GM21619 (cell line): ENCODE results near the gene TARS1.

Experiments used
- ATAC-seq: cut with Tn5 transposase; IDR thresholded peaks from one replicate; pipeline ENCODE4 v1.9.1; 2021; ENCODE audit not compliant: unreplicated experiment

TARS1 gene

DNA sequence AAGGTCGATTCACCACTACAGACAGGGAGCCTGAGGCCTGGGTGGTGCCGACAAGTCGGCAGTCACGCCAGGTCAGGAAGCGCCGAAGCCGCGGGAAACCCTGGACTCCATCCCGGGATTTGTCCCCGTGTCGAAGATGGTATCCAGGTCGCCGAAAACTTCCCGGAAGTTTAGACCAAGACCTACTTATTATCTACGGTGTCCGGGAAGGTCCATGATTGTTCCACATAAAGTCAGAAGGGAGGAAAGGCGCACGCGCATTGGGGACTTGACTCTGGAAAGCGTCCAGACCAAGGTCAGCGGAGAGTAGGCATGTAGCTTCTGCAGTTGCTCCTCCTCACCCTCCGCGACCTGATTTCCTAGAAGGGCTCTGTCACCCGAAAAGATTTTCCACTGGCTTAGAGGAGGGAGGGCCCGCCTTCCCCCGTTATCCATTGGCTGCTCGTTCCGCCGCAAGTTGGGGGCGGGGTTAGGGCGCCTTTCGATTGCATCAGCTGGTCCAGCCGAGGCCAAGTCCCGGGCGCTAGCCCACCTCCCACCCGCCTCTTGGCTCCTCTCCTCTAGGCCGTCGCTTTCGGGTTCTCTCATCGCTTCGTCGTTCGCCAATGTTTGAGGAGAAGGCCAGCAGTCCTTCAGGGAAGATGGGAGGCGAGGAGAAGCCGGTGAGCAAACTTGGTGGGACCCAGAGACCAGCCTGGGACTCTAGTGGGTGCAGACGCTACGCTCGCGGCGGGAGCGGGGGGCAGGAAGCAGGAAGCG, at the start of gene TARS1:
Gene TARS1 (plus strand): TSS at position 484 of the 759 bp plus-strand sequence. CDS start 122 bp downstream, at position 606.
- peak; percentile 93 for ATAC-seq

DNA sequence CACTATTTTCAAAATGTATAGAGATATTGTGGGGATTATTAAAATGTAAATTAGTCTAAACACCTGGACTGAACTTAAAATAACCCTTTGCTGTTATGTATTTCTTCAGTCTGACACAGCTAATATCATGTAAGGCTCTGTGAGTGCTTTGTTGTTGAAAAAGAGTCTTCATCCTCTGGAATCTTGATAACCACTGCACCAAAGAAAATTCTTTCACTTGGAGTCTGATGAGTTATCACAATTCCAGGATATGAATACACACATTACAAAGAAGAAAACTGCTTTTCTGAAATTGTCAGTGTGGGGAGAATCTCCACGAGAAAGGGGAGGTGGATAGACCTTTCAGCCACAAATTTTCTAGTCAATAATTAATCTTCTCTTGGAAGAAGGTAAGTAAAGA, 42.3 kb upstream of the TARS1 start:
- no peak for ATAC-seq

GRCh38 chr5:33400675-33401074, 40.1 kb upstream of the TARS1 start:
- no peak for ATAC-seq

- no peak for ATAC-seq
These were observed 39.0 kb upstream of the TARS1 start for GRCh38 chr5:33401482-33402390.

GRCh38 chr5:33403187-33403586, 37.6 kb upstream of the TARS1 start:
- ATAC-seq, result no peak

DNA sequence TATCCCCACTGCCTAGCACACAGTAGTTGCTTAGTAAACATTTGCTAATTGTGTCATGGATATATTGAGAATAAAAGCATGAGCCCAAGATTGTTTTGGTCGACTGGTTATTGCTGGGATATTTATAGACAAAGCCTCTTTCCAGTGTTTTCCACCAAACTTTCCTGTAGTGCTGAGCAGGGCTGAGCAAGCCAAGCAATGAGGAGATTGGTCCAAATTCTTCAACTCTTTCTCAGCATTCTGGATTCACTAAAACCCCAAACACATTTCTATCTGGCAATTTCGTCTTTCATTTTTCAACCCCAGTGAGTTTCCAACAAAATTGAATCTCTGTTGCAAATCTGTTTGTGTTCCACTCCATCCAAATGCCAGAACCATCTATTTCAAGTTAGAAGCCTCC, 31.9 kb upstream of the TARS1 start:
- ATAC-seq, result no peak

DNA sequence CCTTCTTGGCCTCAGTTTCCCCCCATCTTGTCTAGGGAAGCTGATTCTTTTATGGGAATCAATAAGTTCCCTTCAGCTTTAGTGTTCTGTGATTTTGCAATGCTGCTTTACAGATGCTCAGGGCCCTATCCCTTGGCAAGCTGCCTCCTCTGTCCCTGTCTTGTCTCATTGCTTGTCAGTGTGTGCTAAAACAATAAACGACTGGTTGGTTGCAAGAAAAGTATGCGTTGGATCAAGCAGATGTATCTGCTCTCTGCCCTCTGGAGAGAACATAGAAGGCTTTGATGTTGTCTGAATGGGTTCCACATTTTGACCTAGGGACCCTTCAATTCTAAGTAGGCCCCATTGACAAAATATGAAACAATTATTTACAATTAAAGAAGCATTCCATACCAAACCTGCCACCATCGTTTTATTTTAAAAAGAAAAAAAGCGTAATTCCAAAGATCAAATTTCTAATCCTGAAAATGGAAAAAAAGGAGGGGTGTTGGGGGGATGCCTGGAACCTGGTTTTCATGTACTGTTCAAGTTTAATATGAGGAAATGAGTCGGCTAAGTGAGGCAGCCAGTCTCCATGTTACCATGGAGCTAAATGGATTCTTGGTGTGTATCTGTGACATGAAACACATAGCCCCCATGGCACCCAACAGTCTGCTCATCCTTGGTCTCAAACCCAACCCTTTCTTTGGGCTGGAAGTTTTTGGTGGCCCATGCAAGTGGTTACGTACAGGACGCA, 31.2 kb upstream of the TARS1 start:
- ATAC-seq, result no peak

DNA sequence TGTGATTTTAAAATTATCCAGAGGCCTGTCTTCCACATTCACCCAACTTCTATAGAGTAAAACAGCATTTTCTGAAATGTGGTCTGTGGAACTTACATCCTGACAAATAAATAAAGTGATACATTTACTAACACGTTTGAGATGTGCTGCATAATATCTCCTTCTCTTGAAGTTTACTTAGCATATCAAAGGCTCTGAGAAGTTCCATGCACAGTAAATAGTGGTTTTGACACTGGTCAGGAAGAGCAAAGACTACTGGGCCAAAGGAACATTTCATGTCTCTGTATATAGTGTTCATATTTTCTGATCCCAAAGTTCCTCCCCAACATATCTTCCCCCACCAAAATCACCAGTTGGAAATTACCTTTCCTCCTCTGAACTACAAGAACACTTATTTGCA, 30.5 kb upstream of the TARS1 start:
- no peak for ATAC-seq

- no peak for ATAC-seq
These were observed 29.3 kb upstream of the TARS1 start for GRCh38 chr5:33411498-33411897.

GRCh38 chr5:33415811-33416354, 24.9 kb upstream of the TARS1 start:
- no peak for ATAC-seq

DNA sequence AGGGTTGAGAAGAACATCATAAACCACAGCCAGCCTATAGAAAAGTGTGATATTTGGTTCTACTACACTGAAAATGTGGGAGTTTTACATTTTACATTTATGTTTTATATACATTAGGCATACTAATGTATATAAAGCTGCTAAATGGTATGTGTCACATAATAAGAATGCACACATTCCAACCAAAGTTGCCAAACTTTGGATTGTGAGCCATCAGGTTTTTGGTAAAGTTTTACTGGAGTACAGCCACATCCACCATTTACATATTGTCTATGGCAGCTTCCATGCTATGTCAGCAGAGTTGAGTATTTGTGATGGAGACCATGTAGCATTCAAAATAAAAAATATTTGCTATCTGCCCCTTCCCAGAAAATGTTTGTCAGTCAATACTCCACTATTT, 23.1 kb upstream of the TARS1 start:
- no peak for ATAC-seq

DNA sequence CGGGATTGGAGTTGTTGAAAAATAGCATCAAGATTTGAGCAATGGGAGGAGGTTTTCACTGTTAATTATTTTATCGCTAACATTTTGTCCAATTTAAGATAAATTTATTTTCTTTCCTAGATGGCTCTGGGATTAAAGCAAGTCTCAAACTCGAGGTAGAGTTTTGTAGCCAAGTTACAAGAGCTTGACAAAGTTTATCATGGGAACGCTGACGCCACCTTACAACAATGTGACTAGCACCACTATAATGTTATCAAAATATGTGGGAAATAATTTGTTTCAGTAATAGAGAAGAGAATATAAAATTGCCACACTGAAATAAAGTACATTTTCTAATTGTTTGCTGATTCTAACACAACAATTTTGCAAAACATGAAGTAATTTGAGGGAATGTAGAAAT, 19.8 kb upstream of the TARS1 start:
- ATAC-seq, result no peak

DNA sequence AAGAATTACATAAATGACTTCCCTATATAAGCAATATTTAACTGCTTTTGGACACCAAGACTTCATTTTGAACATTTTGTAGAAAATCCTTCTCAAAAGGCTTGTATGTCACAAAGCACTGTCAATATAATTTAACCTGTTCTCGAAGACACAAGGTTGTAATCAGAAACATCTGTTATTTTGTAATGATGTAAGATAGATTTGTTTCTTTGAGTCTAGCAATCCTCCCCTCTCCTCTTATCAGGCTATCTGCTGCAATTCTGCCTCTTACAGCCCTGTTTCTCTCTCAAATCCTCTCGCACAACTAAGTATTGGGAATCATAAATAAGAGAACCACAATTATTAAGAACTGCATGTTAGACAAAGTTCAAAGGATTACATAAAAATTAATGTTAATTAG, 18.6 kb upstream of the TARS1 start:
- no peak for ATAC-seq

DNA sequence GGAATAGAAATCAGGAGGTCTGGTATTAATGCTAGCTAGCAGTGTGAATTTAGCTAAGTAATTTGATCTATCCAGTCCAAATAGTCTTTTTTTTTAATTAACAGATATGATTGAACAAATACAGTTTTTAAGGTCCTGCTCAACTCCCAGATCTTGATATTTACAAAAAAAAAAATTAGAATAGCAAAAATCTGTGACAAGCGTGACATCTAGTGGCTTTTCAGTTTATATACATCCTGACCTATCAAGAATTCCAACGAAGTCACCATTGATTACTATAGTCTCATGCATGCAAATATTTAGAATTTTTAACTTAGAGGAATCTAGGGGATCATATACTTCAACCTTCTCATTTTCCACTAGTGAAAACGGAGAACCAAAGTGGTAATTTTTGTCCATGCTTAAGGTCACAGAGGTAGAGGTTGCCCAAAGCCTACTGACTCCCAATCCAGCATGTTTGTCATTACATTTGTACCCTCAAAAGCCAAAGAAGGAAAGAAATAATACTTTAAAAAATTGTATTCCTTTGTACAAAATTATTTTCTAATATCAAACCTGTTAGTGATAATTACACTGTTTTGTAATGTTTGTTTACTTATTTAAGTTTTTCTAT, 17.6 kb upstream of the TARS1 start:
- ATAC-seq, result no peak

GRCh38 chr5:33425314-33425713, 15.5 kb upstream of the TARS1 start:
- no peak for ATAC-seq

- ATAC-seq, result no peak
These were observed 9.8 kb upstream of the TARS1 start for GRCh38 chr5:33430983-33431382.

GRCh38 chr5:33432656-33433055, 8.1 kb upstream of the TARS1 start:
- no peak for ATAC-seq

DNA sequence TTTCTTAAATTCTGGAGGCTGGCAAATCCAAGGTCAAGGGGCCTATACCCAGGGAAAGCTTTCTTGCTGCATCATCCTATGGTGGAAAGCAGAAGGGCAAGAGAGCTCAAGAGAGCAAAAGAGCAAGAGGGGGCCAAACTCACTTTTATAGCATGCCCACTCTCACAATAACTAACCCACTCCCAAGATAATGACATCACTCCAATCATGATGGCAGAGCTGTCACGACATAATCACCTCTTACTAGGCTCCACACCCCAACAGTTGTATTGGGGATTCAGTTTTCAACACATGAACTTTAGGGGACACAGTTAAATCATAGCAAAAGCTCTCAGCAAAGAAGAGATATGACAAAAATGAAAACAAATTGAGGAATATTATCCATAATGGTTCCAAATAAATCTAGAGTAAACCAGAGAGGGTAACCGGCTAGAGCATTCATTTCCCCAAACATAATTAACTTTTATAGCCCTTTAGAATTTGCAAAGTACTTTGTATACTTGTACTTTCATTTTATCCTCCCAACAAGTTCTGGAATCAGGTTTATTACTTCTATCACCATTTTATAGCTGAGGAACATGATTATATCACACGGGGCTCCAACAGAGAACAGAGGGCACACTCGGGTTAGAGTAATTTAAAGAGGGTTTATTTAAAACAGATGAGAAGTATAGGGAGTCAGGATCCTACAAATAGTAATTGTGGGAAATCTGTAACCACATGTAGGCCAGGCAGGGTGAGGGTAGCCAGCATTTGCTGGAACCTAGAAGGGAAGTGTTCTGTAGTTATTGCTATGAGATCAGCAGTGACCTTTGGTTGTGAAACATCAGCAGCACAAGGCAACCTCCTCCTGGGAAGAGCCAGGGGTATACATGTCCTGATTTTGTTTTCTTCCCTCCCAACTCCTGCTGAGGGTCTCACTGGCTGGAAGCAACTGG, 7.2 kb upstream of the TARS1 start:
- no peak for ATAC-seq

GRCh38 chr5:33435893-33436490, 4.8 kb upstream of the TARS1 start:
- peak; percentile 51 for ATAC-seq
